GM12892 (cell line): ENCODE results near the gene SLC35B2.

Experiments
- POLR2A ChIP-seq: IDR thresholded peaks from 2 replicates; pipeline ENCODE4 v1.6.1; 2011; ENCODE audit warnings: low read depth, low read length, control low read depth
- POLR2AphosphoS5 ChIP-seq: IDR thresholded peaks from 2 replicates; pipeline ENCODE4 v1.6.1; 2011; ENCODE audit warnings: low read depth, low read length, control low read depth
- TAF1 ChIP-seq: IDR thresholded peaks from 2 replicates; pipeline ENCODE4 v1.6.1; 2011; ENCODE audit warnings: low read depth, mild to moderate bottlenecking, control low read depth, low read length, borderline replicate concordance

GRCh38 chr6:44221291-44221960, 35.9 kb downstream of the SLC35B2 start:
- TF ChIP-seq POLR2A, result no peak
- TF ChIP-seq TAF1, result no peak
- TF ChIP-seq POLR2AphosphoS5, result no peak
